SK-N-SH treated with all-trans-retinoic acid at 6 μM for 48 hours (cell line): Measurements from ENCODE around the gene AKAP6.

ENCODE experiments used
- ATAC-seq: fragments of 200-7000 bp; cut with Tn5 transposase; 3 replicates; pipeline ENCODE4 v1.9.1; 2020; ENCODE audit warnings: mild to moderate bottlenecking, moderate library complexity
- ARNTL ChIP-seq: fragments of 450-650 bp; formaldehyde crosslinking; IDR thresholded peaks from 2 replicates; pipeline ENCODE4 v1.5.0; 2020; ENCODE audit warnings: low read depth, mild to moderate bottlenecking, moderate library complexity, borderline replicate concordance
- BACH2 ChIP-seq: fragments of 250-450 bp; sonication (Bioruptor Pico); IDR thresholded peaks from 2 replicates; pipeline ENCODE4 v1.9.0; 2021; ENCODE audit warnings: mild to moderate bottlenecking, borderline replicate concordance
- CSDC2 ChIP-seq: fragments of 250-450 bp; sonication (Bioruptor Pico); IDR thresholded peaks from 2 replicates; pipeline ENCODE4 v1.5.0; 2020; ENCODE audit warnings: mild to moderate bottlenecking, moderate library complexity
- ESRRG ChIP-seq: fragments of 250-450 bp; sonication (Bioruptor Pico); IDR thresholded peaks from 2 replicates; pipeline ENCODE4 v1.6.1; 2021; ENCODE audit warnings: mild to moderate bottlenecking
- GLIS3 ChIP-seq: fragments of 250-450 bp; sonication (Bioruptor Pico); IDR thresholded peaks from 2 replicates; pipeline ENCODE4 v1.5.0; 2020; ENCODE audit warnings: mild to moderate bottlenecking, moderate library complexity
- ISL1 ChIP-seq: fragments of 250-450 bp; sonication (Bioruptor Pico); IDR thresholded peaks from 2 replicates; pipeline ENCODE4 v2.1.2; 2022; ENCODE audit warnings: mild to moderate bottlenecking, moderate library complexity
- OSR1 ChIP-seq: fragments of 250-450 bp; sonication (Bioruptor Pico); IDR thresholded peaks from 2 replicates; pipeline ENCODE4 v1.8.0; 2022; ENCODE audit warnings: moderate library complexity, mild to moderate bottlenecking, inconsistent platforms
- PPARA ChIP-seq: fragments of 250-450 bp; sonication (Bioruptor Pico); IDR thresholded peaks from 2 replicates; pipeline ENCODE4 v1.5.0; 2020; ENCODE audit warnings: mild to moderate bottlenecking, borderline replicate concordance
- RARB ChIP-seq: fragments of 250-450 bp; sonication (Bioruptor Pico); IDR thresholded peaks from 2 replicates; pipeline ENCODE4 v1.8.0; 2021; ENCODE audit warnings: mild to moderate bottlenecking, moderate library complexity
- SNAI2 ChIP-seq: fragments of 250-450 bp; sonication (Bioruptor Pico); IDR thresholded peaks from 2 replicates; pipeline ENCODE4 v1.5.0; 2020; ENCODE audit warnings: mild to moderate bottlenecking, moderate library complexity
- TCF4 ChIP-seq: fragments of 250-450 bp; sonication (Bioruptor Pico); IDR thresholded peaks from 2 replicates; pipeline ENCODE4 v1.8.0; 2021; ENCODE audit warnings: mild to moderate bottlenecking, moderate library complexity, borderline replicate concordance
- TOX ChIP-seq: fragments of 250-450 bp; sonication (Bioruptor Pico); IDR thresholded peaks from 2 replicates; pipeline ENCODE4 v1.8.0; 2021; ENCODE audit warnings: mild to moderate bottlenecking, moderate library complexity, borderline replicate concordance
- TSHZ2 ChIP-seq: fragments of 250-450 bp; sonication (Bioruptor Pico); IDR thresholded peaks from 2 replicates; pipeline ENCODE4 v1.5.0; 2020; ENCODE audit warnings: mild to moderate bottlenecking, moderate library complexity
- ZC3H10 ChIP-seq: fragments of 250-450 bp; sonication (Bioruptor Pico); IDR thresholded peaks from 2 replicates; pipeline ENCODE4 v1.5.1; 2021; ENCODE audit warnings: mild to moderate bottlenecking, moderate library complexity
- ZFP3 ChIP-seq: fragments of 250-450 bp; sonication (Bioruptor Pico); IDR thresholded peaks from 2 replicates; pipeline ENCODE4 v1.5.0; 2020; ENCODE audit warnings: mild to moderate bottlenecking, moderate library complexity
- ZFP30 ChIP-seq: fragments of 450-650 bp; formaldehyde crosslinking; IDR thresholded peaks from 2 replicates; pipeline ENCODE4 v1.5.0; 2022; ENCODE audit warnings: mild to moderate bottlenecking, moderate library complexity
- ZNF565 ChIP-seq: fragments of 450-650 bp; formaldehyde crosslinking; conservative IDR thresholded peaks from 2 replicates; pipeline ENCODE4 v1.5.0; 2020; ENCODE audit warnings: low read depth, mild to moderate bottlenecking, moderate library complexity
- ZNF70 ChIP-seq: fragments of 450-650 bp; formaldehyde crosslinking; IDR thresholded peaks from 2 replicates; pipeline ENCODE4 v1.5.0; 2020; ENCODE audit warnings: mild to moderate bottlenecking, moderate library complexity
- ZNF8 ChIP-seq: fragments of 450-650 bp; formaldehyde crosslinking; IDR thresholded peaks from 2 replicates; pipeline ENCODE4 v1.5.0; 2020; ENCODE audit warnings: mild to moderate bottlenecking, moderate library complexity
- TF ChIP-seq, protein P1 (sequence below): fragments of 250-450 bp; sonication (Bioruptor Pico); IDR thresholded peaks from 2 replicates; pipeline ENCODE4 v1.8.0; 2021; ENCODE audit warnings: low read depth, mild to moderate bottlenecking, moderate library complexity, borderline replicate concordance
- TF ChIP-seq, protein P2 (sequence below): fragments of 250-450 bp; sonication (Bioruptor Pico); IDR thresholded peaks from 2 replicates; pipeline ENCODE4 v1.5.1; 2020; ENCODE audit warnings: low read depth, mild to moderate bottlenecking, moderate library complexity
- TF ChIP-seq, protein P3 (sequence below): fragments of 250-450 bp; sonication (Bioruptor Pico); IDR thresholded peaks from 2 replicates; pipeline ENCODE4 v1.5.1; 2021; ENCODE audit warnings: mild to moderate bottlenecking, moderate library complexity
- TF ChIP-seq, protein P4 (sequence below): fragments of 250-450 bp; sonication (Bioruptor Pico); IDR thresholded peaks from 2 replicates; pipeline ENCODE4 v1.8.0; 2020; ENCODE audit warnings: mild to moderate bottlenecking, moderate library complexity, borderline replicate concordance

The AKAP6 gene

GRCh38 chr14:32588448-32589320 is 259.6 kb downstream of the AKAP6 start:
- no peak for ATAC-seq
- TF ChIP-seq, protein P1, sequence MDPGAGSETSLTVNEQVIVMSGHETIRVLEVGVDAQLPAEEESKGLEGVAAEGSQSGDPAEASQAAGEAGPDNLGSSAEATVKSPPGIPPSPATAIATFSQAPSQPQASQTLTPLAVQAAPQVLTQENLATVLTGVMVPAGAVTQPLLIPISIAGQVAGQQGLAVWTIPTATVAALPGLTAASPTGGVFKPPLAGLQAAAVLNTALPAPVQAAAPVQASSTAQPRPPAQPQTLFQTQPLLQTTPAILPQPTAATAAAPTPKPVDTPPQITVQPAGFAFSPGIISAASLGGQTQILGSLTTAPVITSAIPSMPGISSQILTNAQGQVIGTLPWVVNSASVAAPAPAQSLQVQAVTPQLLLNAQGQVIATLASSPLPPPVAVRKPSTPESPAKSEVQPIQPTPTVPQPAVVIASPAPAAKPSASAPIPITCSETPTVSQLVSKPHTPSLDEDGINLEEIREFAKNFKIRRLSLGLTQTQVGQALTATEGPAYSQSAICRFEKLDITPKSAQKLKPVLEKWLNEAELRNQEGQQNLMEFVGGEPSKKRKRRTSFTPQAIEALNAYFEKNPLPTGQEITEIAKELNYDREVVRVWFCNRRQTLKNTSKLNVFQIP (CRISPR knock-in tag), result no peak
- TF ChIP-seq ISL1 (CRISPR knock-in tag) (no peak), CSDC2 (CRISPR knock-in tag) (no peak), TSHZ2 (CRISPR knock-in tag) (no peak), ZFP30 (no peak), ZNF8 (CRISPR knock-in tag) (no peak), SNAI2 (no peak), TCF4 (no peak), BACH2 (CRISPR knock-in tag) (no peak), ZNF70 (CRISPR knock-in tag) (no peak), GLIS3 (no peak), ZNF565 (no peak), OSR1 (no peak), ZC3H10 (no peak), RARB (no peak), PPARA (no peak), ESRRG (CRISPR knock-in tag) (no peak), ZFP3 (no peak)
- TF ChIP-seq, protein P2, sequence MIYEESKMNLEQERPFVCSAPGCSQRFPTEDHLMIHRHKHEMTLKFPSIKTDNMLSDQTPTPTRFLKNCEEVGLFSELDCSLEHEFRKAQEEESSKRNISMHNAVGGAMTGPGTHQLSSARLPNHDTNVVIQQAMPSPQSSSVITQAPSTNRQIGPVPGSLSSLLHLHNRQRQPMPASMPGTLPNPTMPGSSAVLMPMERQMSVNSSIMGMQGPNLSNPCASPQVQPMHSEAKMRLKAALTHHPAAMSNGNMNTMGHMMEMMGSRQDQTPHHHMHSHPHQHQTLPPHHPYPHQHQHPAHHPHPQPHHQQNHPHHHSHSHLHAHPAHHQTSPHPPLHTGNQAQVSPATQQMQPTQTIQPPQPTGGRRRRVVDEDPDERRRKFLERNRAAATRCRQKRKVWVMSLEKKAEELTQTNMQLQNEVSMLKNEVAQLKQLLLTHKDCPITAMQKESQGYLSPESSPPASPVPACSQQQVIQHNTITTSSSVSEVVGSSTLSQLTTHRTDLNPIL, result no peak
- TF ChIP-seq, protein P3, sequence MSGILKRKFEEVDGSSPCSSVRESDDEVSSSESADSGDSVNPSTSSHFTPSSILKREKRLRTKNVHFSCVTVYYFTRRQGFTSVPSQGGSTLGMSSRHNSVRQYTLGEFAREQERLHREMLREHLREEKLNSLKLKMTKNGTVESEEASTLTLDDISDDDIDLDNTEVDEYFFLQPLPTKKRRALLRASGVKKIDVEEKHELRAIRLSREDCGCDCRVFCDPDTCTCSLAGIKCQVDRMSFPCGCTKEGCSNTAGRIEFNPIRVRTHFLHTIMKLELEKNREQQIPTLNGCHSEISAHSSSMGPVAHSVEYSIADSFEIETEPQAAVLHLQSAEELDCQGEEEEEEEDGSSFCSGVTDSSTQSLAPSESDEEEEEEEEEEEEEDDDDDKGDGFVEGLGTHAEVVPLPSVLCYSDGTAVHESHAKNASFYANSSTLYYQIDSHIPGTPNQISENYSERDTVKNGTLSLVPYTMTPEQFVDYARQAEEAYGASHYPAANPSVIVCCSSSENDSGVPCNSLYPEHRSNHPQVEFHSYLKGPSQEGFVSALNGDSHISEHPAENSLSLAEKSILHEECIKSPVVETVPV (CRISPR knock-in tag), result no peak

DNA sequence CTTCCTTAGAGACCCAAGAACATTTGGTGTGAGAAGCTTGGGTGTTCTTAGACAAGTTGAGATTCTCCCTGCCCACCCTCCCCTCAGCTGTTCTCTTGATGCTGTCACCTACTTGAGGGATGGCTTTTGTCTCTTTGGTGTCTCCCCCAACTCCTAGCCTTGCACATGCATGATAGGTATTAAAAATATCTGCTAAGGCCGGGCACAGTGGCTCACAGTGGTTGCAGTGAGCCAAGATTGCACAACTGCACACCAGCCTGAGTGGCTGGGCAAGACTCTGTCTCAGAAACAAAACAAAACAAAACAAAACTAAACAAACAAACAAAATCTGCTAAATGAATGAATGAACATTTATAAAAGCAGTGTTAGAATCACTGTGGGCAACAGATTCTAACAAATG is 261.1 kb downstream of the AKAP6 start:
- no peak for TF ChIP-seq ZFP3
- TF ChIP-seq OSR1, result no peak
- no peak for TF ChIP-seq GLIS3
- TF ChIP-seq ZC3H10, result no peak
- TF ChIP-seq TOX (CRISPR knock-in tag), result no peak
- TF ChIP-seq ZNF8 (CRISPR knock-in tag), result no peak
- no peak for TF ChIP-seq ARNTL
- TF ChIP-seq SNAI2, result no peak
- no peak for TF ChIP-seq ISL1 (CRISPR knock-in tag)
- no peak for ATAC-seq

GRCh38 chr14:32593290-32593942 is 264.3 kb downstream of the AKAP6 start:
- TF ChIP-seq BACH2 (CRISPR knock-in tag) (no peak), TSHZ2 (CRISPR knock-in tag) (no peak), ZC3H10 (no peak), CSDC2 (CRISPR knock-in tag) (no peak), ZFP3 (no peak), GLIS3 (no peak), ISL1 (CRISPR knock-in tag) (no peak), ZNF565 (no peak), ZNF70 (CRISPR knock-in tag) (no peak)
- TF ChIP-seq, protein P4, sequence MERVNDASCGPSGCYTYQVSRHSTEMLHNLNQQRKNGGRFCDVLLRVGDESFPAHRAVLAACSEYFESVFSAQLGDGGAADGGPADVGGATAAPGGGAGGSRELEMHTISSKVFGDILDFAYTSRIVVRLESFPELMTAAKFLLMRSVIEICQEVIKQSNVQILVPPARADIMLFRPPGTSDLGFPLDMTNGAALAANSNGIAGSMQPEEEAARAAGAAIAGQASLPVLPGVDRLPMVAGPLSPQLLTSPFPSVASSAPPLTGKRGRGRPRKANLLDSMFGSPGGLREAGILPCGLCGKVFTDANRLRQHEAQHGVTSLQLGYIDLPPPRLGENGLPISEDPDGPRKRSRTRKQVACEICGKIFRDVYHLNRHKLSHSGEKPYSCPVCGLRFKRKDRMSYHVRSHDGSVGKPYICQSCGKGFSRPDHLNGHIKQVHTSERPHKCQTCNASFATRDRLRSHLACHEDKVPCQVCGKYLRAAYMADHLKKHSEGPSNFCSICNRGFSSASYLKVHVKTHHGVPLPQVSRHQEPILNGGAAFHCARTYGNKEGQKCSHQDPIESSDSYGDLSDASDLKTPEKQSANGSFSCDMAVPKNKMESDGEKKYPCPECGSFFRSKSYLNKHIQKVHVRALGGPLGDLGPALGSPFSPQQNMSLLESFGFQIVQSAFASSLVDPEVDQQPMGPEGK (CRISPR knock-in tag), result no peak
- TF ChIP-seq, protein P1 (CRISPR knock-in tag), result no peak
- TF ChIP-seq, all 23 proteins: peak for 0
- peak; percentile 84 for ATAC-seq
